Measurements from ENCODE around the gene A4GALT. TPM values are rescaled to one million over a fixed set of nuclear protein-coding genes. Genes with fewer than 3 reads are reported as not detected.

A4GALT gene
- total and polyA plus RNA-seq, 2 experiments from 2014 or later: 14.8 to 18.6 TPM

- no peak for DNase-seq
- no peaks in the 10 kb centered on the region for H3K9me2 ChIP-seq (ENCODE audit: insufficient read depth)
Observed at GRCh38 chr22:42725606-42726355, 5.1 kb upstream of the A4GALT start.

GRCh38 chr22:42724062-42724461 is 3.4 kb upstream of the A4GALT start:
- TF ChIP-seq EZH2phosphoT487 (IDR thresholded peaks at IDR 0.05; ENCODE audit: insufficient read depth, low read depth): no peak
- H3K4me2 ChIP-seq (ENCODE audit: unreplicated experiment): no peak overlapping the region
- H2AFZ ChIP-seq: no peak overlapping the region
- no peaks in the 10 kb centered on the region for H4K20me1 ChIP-seq (ENCODE audit: insufficient read depth)
- peaks cover 19% of the 10 kb centered on the region; the same call in 1 of the 2 replicates for H3F3A ChIP-seq (ENCODE audit: insufficient read depth)
- 80 to 83% methylated on average over 5 of the region's 5 CpGs for WGBS, 2 experiments (ENCODE audit: low coverage in 1 of 2, low lambda C conversion rate in 2 of 2, missing lambda C conversion rate in 2 of 2)
- H3K4me1 ChIP-seq (ENCODE audit: insufficient read depth): peaks cover 13% of the 10 kb centered on the region
- no peaks in the 10 kb centered on the region for H3K9me3 ChIP-seq (ENCODE audit: low read depth)
- in situ Hi-C loops (cut with MboI): no loop called here
- no peaks in the 10 kb centered on the region for H3K36me3 ChIP-seq (ENCODE audit: low read depth)
- no peak for DNase-seq
- no peak overlapping the region for H3K27ac ChIP-seq
- H3K79me2 ChIP-seq (ENCODE audit: insufficient read depth): no peaks in the 10 kb centered on the region
- no peak overlapping the region for H3K9ac ChIP-seq
- no peaks in the 10 kb centered on the region for H3K9me2 ChIP-seq (ENCODE audit: insufficient read depth)
- H3K4me3 ChIP-seq: no peak overlapping the region
- H3K27me3 ChIP-seq (replicated peaks; ENCODE audit: insufficient read depth): no peaks in the 10 kb centered on the region

More at GRCh38 chr22:42725606-42726355, 5.1 kb upstream of the A4GALT start:
- no peak for TF ChIP-seq EZH2phosphoT487 (IDR thresholded peaks at IDR 0.05; ENCODE audit: insufficient read depth, low read depth)
- TF ChIP-seq EZH2 (IDR thresholded peaks at IDR 0.05; ENCODE audit: insufficient read depth, poor library complexity, severe bottlenecking): no peak
- Histone ChIP-seq H2AFZ (no peak overlapping the region), H3K4me2 (ENCODE audit: unreplicated experiment) (no peak overlapping the region), H3K27me3 (replicated peaks; ENCODE audit: insufficient read depth) (no peaks in the 10 kb centered on the region), H3K79me2 (ENCODE audit: insufficient read depth) (no peaks in the 10 kb centered on the region), H3K4me3 (no peak overlapping the region), H3F3A (ENCODE audit: insufficient read depth) (peaks cover 13% of the 10 kb centered on the region; the same call in 1 of the 2 replicates), H3K4me1 (ENCODE audit: insufficient read depth) (peaks cover 13% of the 10 kb centered on the region), H3K27ac (no peak overlapping the region), H4K20me1 (ENCODE audit: insufficient read depth) (no peaks in the 10 kb centered on the region), H3K9me3 (ENCODE audit: low read depth) (no peaks in the 10 kb centered on the region), H3K9ac (no peak overlapping the region), H3K36me3 (ENCODE audit: low read depth) (no peaks in the 10 kb centered on the region)
- in situ Hi-C loops (cut with MboI): no loop called here
- WGBS, 2 experiments (ENCODE audit: low coverage in 1 of 2, low lambda C conversion rate in 2 of 2, missing lambda C conversion rate in 2 of 2): 82 to 85% methylated on average over 6 of the region's 6 CpGs

- Histone ChIP-seq H3K79me2 (ENCODE audit: insufficient read depth) (0 out of 2 replicates have a peak, but pooled peaks cover 9% of the 10 kb centered on the region), H3K27ac (no peak overlapping the region), H2AFZ (peak overlapping the region; percentile 89), H3K27me3 (replicated peaks; ENCODE audit: insufficient read depth) (no peaks in the 10 kb centered on the region), H3K9me2 (ENCODE audit: insufficient read depth) (no peaks in the 10 kb centered on the region), H3F3A (ENCODE audit: insufficient read depth) (peaks cover 13% of the 10 kb centered on the region; the same call in 1 of the 2 replicates), H3K9me3 (ENCODE audit: low read depth) (no peaks in the 10 kb centered on the region), H3K4me1 (ENCODE audit: insufficient read depth) (peaks cover 15% of the 10 kb centered on the region; the same call in 1 of the 2 replicates), H3K9ac (peak overlapping the region; percentile 75), H3K4me3 (peak overlapping the region; percentile 77), H4K20me1 (ENCODE audit: insufficient read depth) (no peaks in the 10 kb centered on the region), H3K36me3 (ENCODE audit: low read depth) (no peaks in the 10 kb centered on the region), H3K4me2 (ENCODE audit: unreplicated experiment) (peak overlapping the region; percentile 80)
- in situ Hi-C loops (cut with MboI): no loop called here
- no peak for TF ChIP-seq EZH2phosphoT487 (IDR thresholded peaks at IDR 0.05; ENCODE audit: insufficient read depth, low read depth)
- TF ChIP-seq EZH2 (IDR thresholded peaks at IDR 0.05; ENCODE audit: insufficient read depth, poor library complexity, severe bottlenecking): no peak
- WGBS, 2 experiments (ENCODE audit: low coverage in 1 of 2, low lambda C conversion rate in 2 of 2, missing lambda C conversion rate in 2 of 2): 1 to 2% methylated on average over 19 to 22 of the region's 22 CpGs
- peak; percentile 47 for DNase-seq
Observed at GRCh38 chr22:42721045-42721434, 370 bp upstream of the A4GALT start.

GRCh38 chr22:42719656-42720262 is 911 bp downstream of the A4GALT start:
- H3K9me3 ChIP-seq (ENCODE audit: low read depth): no peaks in the 10 kb centered on the region
- H2AFZ ChIP-seq: peak overlapping the region; percentile 68
- TF ChIP-seq EZH2phosphoT487 (IDR thresholded peaks at IDR 0.05; ENCODE audit: insufficient read depth, low read depth) (no peak), EZH2 (IDR thresholded peaks at IDR 0.05; ENCODE audit: insufficient read depth, poor library complexity, severe bottlenecking) (no peak)
- H3K9me2 ChIP-seq (ENCODE audit: insufficient read depth): no peaks in the 10 kb centered on the region
- peak overlapping the region; percentile 75 for H3K9ac ChIP-seq
- peak overlapping the region; percentile 77 for H3K4me3 ChIP-seq
- in situ Hi-C loops (cut with MboI): no loop called here
- no peaks in the 10 kb centered on the region for H3K36me3 ChIP-seq (ENCODE audit: low read depth)
- H4K20me1 ChIP-seq (ENCODE audit: insufficient read depth): no peaks in the 10 kb centered on the region
- H3K4me2 ChIP-seq (ENCODE audit: unreplicated experiment): peak overlapping the region; percentile 57
- H3K27me3 ChIP-seq (replicated peaks; ENCODE audit: insufficient read depth): no peaks in the 10 kb centered on the region
- 0 out of 2 replicates have a peak, but pooled peaks cover 14% of the 10 kb centered on the region for H3K79me2 ChIP-seq (ENCODE audit: insufficient read depth)
- WGBS, 2 experiments (ENCODE audit: low coverage in 1 of 2, low lambda C conversion rate in 2 of 2, missing lambda C conversion rate in 2 of 2): 6 to 7% methylated on average over 35 to 37 of the region's 37 CpGs
- H3K4me1 ChIP-seq (ENCODE audit: insufficient read depth): peaks cover 15% of the 10 kb centered on the region; the same call in 1 of the 2 replicates
- H3K27ac ChIP-seq: no peak overlapping the region
- peaks cover 13% of the 10 kb centered on the region; the same call in 1 of the 2 replicates for H3F3A ChIP-seq (ENCODE audit: insufficient read depth)
- DNase-seq: no peak
